Hepatocyte (in vitro differentiated cells): ENCODE measurements around the gene OR52B6. TPM values are rescaled to one million over a fixed set of nuclear protein-coding genes. Genes with fewer than 3 reads are reported as not detected.

ENCODE experiments used
- DNase-seq: peaks from one replicate; pipeline ENCODE4 v3.0.0-alpha.2; 2016; ENCODE audit warnings: low spot score
- H2AFZ ChIP-seq: fragments of 200-600 bp; sonication (generic); 2 replicates; pipeline ENCODE4 v1.6.0; 2016; ENCODE audit warnings: antibody characterized with exemption, mild to moderate bottlenecking
- H3K27ac ChIP-seq: fragments of 200-600 bp; sonication (generic); 2 replicates; pipeline ENCODE4 v1.5.1; 2016; ENCODE audit warnings: mild to moderate bottlenecking
- H3K27me3 ChIP-seq: fragments of 200-600 bp; sonication (generic); 2 replicates; pipeline ENCODE4 v1.6.1; 2016
- H3K36me3 ChIP-seq: fragments of 200-600 bp; sonication (generic); replicated peaks from 2 replicates; pipeline ENCODE4 v1.5.1; 2016; ENCODE audit warnings: low read depth; ENCODE audit not compliant: insufficient read depth
- H3K4me1 ChIP-seq: fragments of 200-600 bp; sonication (generic); 2 replicates; pipeline ENCODE4 v1.5.1; 2016; ENCODE audit warnings: mild to moderate bottlenecking, moderate library complexity; ENCODE audit not compliant: insufficient read depth
- H3K4me2 ChIP-seq: fragments of 200-600 bp; sonication (generic); 2 replicates; pipeline ENCODE4 v1.6.0; 2016
- H3K4me3 ChIP-seq: fragments of 200-600 bp; sonication (generic); 2 replicates; pipeline ENCODE4 v1.5.1; 2016; ENCODE audit warnings: mild to moderate bottlenecking
- H3K79me2 ChIP-seq: fragments of 200-600 bp; sonication (generic); 2 replicates; pipeline ENCODE4 v1.6.0; 2017; ENCODE audit warnings: mild to moderate bottlenecking
- H3K9me2 ChIP-seq: fragments of 200-600 bp; sonication (generic); replicated peaks from 2 replicates; pipeline ENCODE4 v1.6.0; 2017; ENCODE audit warnings: mild to moderate bottlenecking; ENCODE audit not compliant: insufficient read depth
- H3K9me3 ChIP-seq: fragments of 200-600 bp; sonication (generic); 2 replicates; pipeline ENCODE4 v1.5.1; 2016; ENCODE audit warnings: low read depth, mild to moderate bottlenecking
- H4K20me1 ChIP-seq: fragments of 200-600 bp; sonication (generic); 2 replicates; pipeline ENCODE4 v1.6.0; 2016; ENCODE audit warnings: mild to moderate bottlenecking; ENCODE audit not compliant: insufficient read depth, poor library complexity, severe bottlenecking
- EZH2 ChIP-seq: fragments of 200-600 bp; sonication (generic); IDR thresholded peaks from 2 replicates; pipeline ENCODE4 v1.6.1; 2016; ENCODE audit warnings: antibody characterized with exemption, mild to moderate bottlenecking, borderline replicate concordance
- EZH2phosphoT487 ChIP-seq: fragments of 200-600 bp; sonication (generic); IDR thresholded peaks from one replicate; pipeline ENCODE4 v1.6.1; 2018; ENCODE audit warnings: antibody characterized with exemption, mild to moderate bottlenecking, low read depth, moderate library complexity; ENCODE audit not compliant: unreplicated experiment, severe bottlenecking
- WGBS: methylation state at CpG from one replicate; pipeline ENCODE4 v1.1.6; 2016; ENCODE audit warnings: low lambda C conversion rate; ENCODE audit errors: missing lambda C conversion rate; 5-methylcytosine and 5-hydroxymethylcytosine counted together
- polyA plus RNA-seq: library from polyadenylated mRNA; unstranded; fragments of >200 nt; fragmentation: Nextera tagmentation; extraction: Ambion mirVana; gene quantifications from 2 replicates; pipeline ENCODE4 v1.2.1, GENCODE V29; 2016
- total RNA-seq: library from RNA; depleted of rRNA; stranded (reverse); fragments of >200 nt; gene quantifications from 2 replicates; pipeline ENCODE4 v1.2.3, GENCODE V29; 2014
- TF ChIP-seq, protein P1 (sequence below): fragments of 200-600 bp; sonication (generic); IDR thresholded peaks from 2 replicates; pipeline ENCODE4 v1.5.1; 2016; ENCODE audit warnings: antibody characterized with exemption, mild to moderate bottlenecking; ENCODE audit not compliant: poor library complexity

OR52B6 gene
- total and polyA plus RNA-seq, 2 experiments from 2014 or later, result not detected

DNA sequence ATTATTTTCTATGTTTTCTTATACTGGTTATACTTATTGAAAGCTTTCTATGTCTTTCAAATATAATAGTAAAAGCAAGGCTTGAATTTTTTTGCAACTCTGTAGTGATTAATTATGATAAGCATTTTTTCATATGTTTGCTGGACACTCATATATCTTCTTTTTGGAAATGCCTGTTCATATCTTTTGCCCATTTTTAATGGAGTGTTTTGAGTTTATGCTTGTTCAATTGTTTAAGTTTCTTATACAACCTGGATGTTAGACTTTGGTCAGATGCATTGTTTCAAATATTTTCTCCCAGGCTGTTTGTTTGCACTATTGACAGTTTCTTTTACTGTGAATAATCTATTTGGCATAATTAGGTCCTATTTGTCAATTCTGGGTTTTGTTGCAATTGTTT, 44.2 kb upstream of the OR52B6 start:
- Histone ChIP-seq H3K9me2 (no peaks in the 10 kb centered on the region), H4K20me1 (no peaks in the 10 kb centered on the region), H3K27ac (no peak overlapping the region), H3K4me1 (no peaks in the 10 kb centered on the region), H3K4me3 (no peak overlapping the region), H3K27me3 (no peaks in the 10 kb centered on the region), H3K9me3 (no peaks in the 10 kb centered on the region), H3K79me2 (no peaks in the 10 kb centered on the region), H3K4me2 (no peak overlapping the region), H3K36me3 (no peaks in the 10 kb centered on the region), H2AFZ (no peak overlapping the region)
- DNase-seq, result no peak
- TF ChIP-seq, protein P1, sequence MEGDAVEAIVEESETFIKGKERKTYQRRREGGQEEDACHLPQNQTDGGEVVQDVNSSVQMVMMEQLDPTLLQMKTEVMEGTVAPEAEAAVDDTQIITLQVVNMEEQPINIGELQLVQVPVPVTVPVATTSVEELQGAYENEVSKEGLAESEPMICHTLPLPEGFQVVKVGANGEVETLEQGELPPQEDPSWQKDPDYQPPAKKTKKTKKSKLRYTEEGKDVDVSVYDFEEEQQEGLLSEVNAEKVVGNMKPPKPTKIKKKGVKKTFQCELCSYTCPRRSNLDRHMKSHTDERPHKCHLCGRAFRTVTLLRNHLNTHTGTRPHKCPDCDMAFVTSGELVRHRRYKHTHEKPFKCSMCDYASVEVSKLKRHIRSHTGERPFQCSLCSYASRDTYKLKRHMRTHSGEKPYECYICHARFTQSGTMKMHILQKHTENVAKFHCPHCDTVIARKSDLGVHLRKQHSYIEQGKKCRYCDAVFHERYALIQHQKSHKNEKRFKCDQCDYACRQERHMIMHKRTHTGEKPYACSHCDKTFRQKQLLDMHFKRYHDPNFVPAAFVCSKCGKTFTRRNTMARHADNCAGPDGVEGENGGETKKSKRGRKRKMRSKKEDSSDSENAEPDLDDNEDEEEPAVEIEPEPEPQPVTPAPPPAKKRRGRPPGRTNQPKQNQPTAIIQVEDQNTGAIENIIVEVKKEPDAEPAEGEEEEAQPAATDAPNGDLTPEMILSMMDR, result no peak
- TF ChIP-seq EZH2phosphoT487 (no peak), EZH2 (no peak)

DNA sequence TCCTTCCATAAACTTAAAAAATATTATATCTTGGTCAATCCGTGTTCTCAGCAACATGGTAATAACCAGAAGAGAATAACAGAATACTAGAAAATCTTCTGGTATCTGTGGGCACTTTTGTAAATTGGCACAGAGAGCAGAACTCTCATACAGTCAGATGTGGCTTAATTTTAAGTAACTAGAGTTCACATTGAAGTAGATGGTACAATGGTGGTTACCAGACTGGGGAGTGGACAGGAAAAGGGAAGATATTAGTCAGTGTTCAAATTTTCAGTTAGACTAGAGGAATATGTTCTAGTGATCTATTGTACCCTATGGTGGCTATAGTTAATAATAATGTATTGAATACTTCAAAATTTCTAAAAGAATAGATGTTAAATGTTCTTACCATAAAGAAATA, 39.2 kb upstream of the OR52B6 start:
- H3K4me1 ChIP-seq, result no peaks in the 10 kb centered on the region
- TF ChIP-seq, protein P1, result no peak
- TF ChIP-seq EZH2phosphoT487, result no peak
- no peak for TF ChIP-seq EZH2
- WGBS, result 27% methylated on average over 1 of the region's 1 CpG
- H3K9me2 ChIP-seq, result no peaks in the 10 kb centered on the region
- no peaks in the 10 kb centered on the region for H3K9me3 ChIP-seq
- no peaks in the 10 kb centered on the region for H3K36me3 ChIP-seq
- no peaks in the 10 kb centered on the region for H3K79me2 ChIP-seq
- no peak overlapping the region for H2AFZ ChIP-seq
- H3K4me2 ChIP-seq, result no peak overlapping the region
- H3K4me3 ChIP-seq, result no peak overlapping the region
- no peak for DNase-seq
- no peaks in the 10 kb centered on the region for H3K27me3 ChIP-seq
- H3K27ac ChIP-seq, result no peak overlapping the region
- no peaks in the 10 kb centered on the region for H4K20me1 ChIP-seq

DNA sequence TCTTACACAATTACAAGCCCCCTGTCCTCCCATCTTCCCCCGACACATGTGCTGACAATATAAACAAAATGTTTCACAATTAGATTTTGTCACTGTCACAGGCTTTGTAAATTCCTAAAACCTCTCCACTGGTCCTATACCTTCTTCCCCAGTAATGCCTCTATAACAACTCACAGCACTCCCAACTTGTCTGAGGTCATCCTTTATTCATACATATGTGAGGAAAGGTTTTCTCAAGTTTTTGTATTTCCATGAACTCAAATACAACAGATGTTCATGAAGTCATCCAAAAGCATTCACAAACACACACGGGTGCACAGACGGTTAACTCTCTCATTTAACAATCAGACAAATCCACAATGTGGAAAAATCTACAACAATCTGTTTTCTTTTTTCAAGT, 34.2 kb upstream of the OR52B6 start:
- H3K27me3 ChIP-seq, result no peaks in the 10 kb centered on the region
- TF ChIP-seq, protein P1, result no peak
- TF ChIP-seq EZH2 (no peak), EZH2phosphoT487 (no peak)
- no peaks in the 10 kb centered on the region for H3K9me3 ChIP-seq
- no peaks in the 10 kb centered on the region for H3K4me1 ChIP-seq
- no peak for DNase-seq
- H3K9me2 ChIP-seq, result no peaks in the 10 kb centered on the region
- H3K4me2 ChIP-seq, result no peak overlapping the region
- H3K79me2 ChIP-seq, result no peaks in the 10 kb centered on the region
- no peak overlapping the region for H3K27ac ChIP-seq
- H3K36me3 ChIP-seq, result no peaks in the 10 kb centered on the region
- H3K4me3 ChIP-seq, result no peak overlapping the region
- H4K20me1 ChIP-seq, result no peaks in the 10 kb centered on the region
- H2AFZ ChIP-seq, result no peak overlapping the region
- 87% methylated on average over 3 of the region's 3 CpGs for WGBS

DNA sequence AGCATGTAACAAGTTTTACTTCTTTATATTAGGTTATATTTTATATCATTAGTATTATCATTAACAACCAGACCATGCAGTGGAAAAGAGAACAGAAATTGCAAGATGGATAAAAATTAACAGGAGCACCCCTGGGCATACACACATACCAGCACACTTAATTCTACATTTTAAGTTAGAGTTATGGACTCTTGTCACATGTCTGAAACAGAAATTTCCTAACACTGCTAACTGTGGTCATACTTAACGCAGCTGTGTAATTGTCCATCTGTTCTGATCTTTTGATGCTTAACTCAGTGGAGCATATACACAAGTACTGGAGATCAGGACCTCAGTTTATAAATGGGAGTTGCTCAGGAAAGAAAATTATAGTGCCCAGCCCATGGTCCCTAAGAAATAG, 32.7 kb upstream of the OR52B6 start:
- 93% methylated on average over 1 of the region's 1 CpG for WGBS

More for the DNA sequence above, 32.7 kb upstream of the OR52B6 start:
- Histone ChIP-seq H3K9me2 (no peaks in the 10 kb centered on the region), H3K27ac (no peak overlapping the region), H4K20me1 (no peaks in the 10 kb centered on the region), H3K27me3 (no peaks in the 10 kb centered on the region), H3K79me2 (no peaks in the 10 kb centered on the region), H3K36me3 (no peaks in the 10 kb centered on the region), H3K4me2 (no peak overlapping the region), H2AFZ (no peak overlapping the region), H3K4me3 (no peak overlapping the region), H3K9me3 (no peaks in the 10 kb centered on the region), H3K4me1 (no peaks in the 10 kb centered on the region)
- no peak for DNase-seq
- TF ChIP-seq EZH2, result no peak
